ENCODE data around the gene PLCB1.

DNA sequence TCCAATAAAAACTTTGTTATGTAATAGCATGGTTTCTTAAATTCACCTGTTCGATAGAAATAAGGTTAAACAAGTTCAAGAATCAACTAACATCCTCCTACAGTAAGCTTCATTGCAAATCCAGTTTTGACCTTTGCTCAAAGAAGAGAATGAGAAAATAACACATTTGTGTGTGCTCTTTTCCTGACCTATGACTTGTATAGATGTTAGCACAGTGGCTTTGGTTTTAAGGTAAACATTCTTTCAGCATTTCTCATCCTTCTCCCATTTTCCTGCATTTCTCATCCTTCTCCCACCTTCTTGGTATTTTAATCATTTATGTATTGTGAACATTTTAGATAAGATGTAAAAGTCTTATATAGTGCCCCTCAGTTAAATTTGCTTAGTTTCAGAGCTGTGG lies 73.9 kb downstream of the PLCB1 start:
- TF ChIP-seq GATA2 (IDR thresholded peaks at IDR 0.05; ENCODE audit: low read depth, low read length), result no peak
- no peak for TF ChIP-seq GATA3 (IDR thresholded peaks at IDR 0.05; ENCODE audit: low read depth, low read length)
